ENCODE data around the gene MAP3K15. TPM values are rescaled to one million over a fixed set of nuclear protein-coding genes. Genes with fewer than 3 reads are reported as not detected.

MAP3K15 gene
- total and polyA plus RNA-seq, 2 experiments from 2014 or later, result not detected

- Histone ChIP-seq H3K4me3 (no peak overlapping the region), H2AFZ (no peak overlapping the region), H4K20me1 (ENCODE audit: insufficient read depth) (no peaks in the 10 kb centered on the region; the same call in 1 of the 2 replicates), H3K27me3 (replicated peaks; ENCODE audit: insufficient read depth) (no peaks in the 10 kb centered on the region), H3K4me2 (ENCODE audit: unreplicated experiment) (no peak overlapping the region), H3K9me2 (ENCODE audit: insufficient read depth) (no peaks in the 10 kb centered on the region), H3K79me2 (ENCODE audit: insufficient read depth) (peaks cover 51% of the 10 kb centered on the region), H3F3A (ENCODE audit: insufficient read depth) (peaks cover 13% of the 10 kb centered on the region; the same call in 1 of the 2 replicates), H3K27ac (peak overlapping the region; percentile 27), H3K9me3 (ENCODE audit: low read depth) (no peaks in the 10 kb centered on the region), H3K36me3 (ENCODE audit: low read depth) (no peaks in the 10 kb centered on the region), H3K4me1 (ENCODE audit: insufficient read depth) (peaks cover 15% of the 10 kb centered on the region), H3K9ac (no peak overlapping the region)
- in situ Hi-C loops (cut with MboI), result no loop called here
- WGBS, 2 experiments (ENCODE audit: low coverage in 1 of 2, low lambda C conversion rate in 2 of 2, missing lambda C conversion rate in 2 of 2), result 63 to 67% methylated on average over 3 of the region's 3 CpGs
- DNase-seq, result peak; percentile 60
- no peak for TF ChIP-seq EZH2phosphoT487 (IDR thresholded peaks at IDR 0.05; ENCODE audit: insufficient read depth, low read depth)
- TF ChIP-seq EZH2 (IDR thresholded peaks at IDR 0.05; ENCODE audit: insufficient read depth, poor library complexity, severe bottlenecking), result no peak
Observed at GRCh38 chrX:19347916-19348315, 167.4 kb downstream of the MAP3K15 start.

DNA sequence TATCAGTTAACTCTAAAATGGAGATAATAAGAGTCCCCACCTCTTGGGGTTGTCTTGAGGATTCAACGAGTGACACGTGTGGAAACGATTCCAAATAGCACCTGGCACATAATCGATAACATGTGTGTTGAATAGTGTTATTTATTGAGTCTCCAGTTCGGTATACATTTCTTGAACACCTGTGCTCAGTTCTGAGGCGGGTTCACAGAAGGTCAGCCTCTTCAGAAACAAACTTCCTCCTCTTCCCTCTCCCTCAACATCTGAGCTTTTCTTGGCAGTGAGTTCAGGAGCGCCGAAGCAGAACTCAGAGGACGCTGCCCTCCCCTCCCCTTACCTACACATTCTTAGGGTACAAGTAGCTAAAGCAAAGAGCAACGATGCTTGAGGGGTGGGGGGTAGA, 170.6 kb downstream of the MAP3K15 start:
- Histone ChIP-seq H2AFZ (no peak overlapping the region), H3K27me3 (replicated peaks; ENCODE audit: insufficient read depth) (no peaks in the 10 kb centered on the region), H3K9ac (peak overlapping the region; percentile 91), H3K9me2 (ENCODE audit: insufficient read depth) (no peaks in the 10 kb centered on the region), H3K4me1 (ENCODE audit: insufficient read depth) (peaks cover 16% of the 10 kb centered on the region), H3K9me3 (ENCODE audit: low read depth) (no peaks in the 10 kb centered on the region), H3K4me2 (ENCODE audit: unreplicated experiment) (peak overlapping the region; percentile 73), H3K79me2 (ENCODE audit: insufficient read depth) (peaks cover 51% of the 10 kb centered on the region), H3K36me3 (ENCODE audit: low read depth) (no peaks in the 10 kb centered on the region), H4K20me1 (ENCODE audit: insufficient read depth) (no peaks in the 10 kb centered on the region; the same call in 1 of the 2 replicates), H3K27ac (no peak overlapping the region), H3F3A (ENCODE audit: insufficient read depth) (peaks cover 13% of the 10 kb centered on the region; the same call in 1 of the 2 replicates), H3K4me3 (peak overlapping the region; percentile 83)
- DNase-seq, result no peak
- in situ Hi-C loops (cut with MboI), result no loop called here
- no peak for TF ChIP-seq EZH2 (IDR thresholded peaks at IDR 0.05; ENCODE audit: insufficient read depth, poor library complexity, severe bottlenecking)
- WGBS, 2 experiments (ENCODE audit: low coverage in 1 of 2, low lambda C conversion rate in 2 of 2, missing lambda C conversion rate in 2 of 2), result 3 to 8% methylated on average over 7 to 10 of the region's 10 CpGs

- Histone ChIP-seq H3F3A (ENCODE audit: insufficient read depth) (peaks cover 13% of the 10 kb centered on the region; the same call in 1 of the 2 replicates), H3K9me2 (ENCODE audit: insufficient read depth) (no peaks in the 10 kb centered on the region), H3K36me3 (ENCODE audit: low read depth) (no peaks in the 10 kb centered on the region), H3K27me3 (replicated peaks; ENCODE audit: insufficient read depth) (no peaks in the 10 kb centered on the region), H3K4me1 (ENCODE audit: insufficient read depth) (peaks cover 16% of the 10 kb centered on the region), H2AFZ (peak within 1 kb of the TSS; percentile 98), H3K9ac (peak within 1 kb of the TSS; percentile 91), H3K9me3 (ENCODE audit: low read depth) (no peaks in the 10 kb centered on the region), H3K4me2 (ENCODE audit: unreplicated experiment) (peak within 1 kb of the TSS; percentile 83), H4K20me1 (ENCODE audit: insufficient read depth) (no peaks in the 10 kb centered on the region; the same call in 1 of the 2 replicates), H3K27ac (peak within 1 kb of the TSS; percentile 81), H3K4me3 (peak within 1 kb of the TSS; percentile 83), H3K79me2 (ENCODE audit: insufficient read depth) (peaks cover 47% of the 10 kb centered on the region)
- DNase-seq, result peak; percentile 94
- TF ChIP-seq EZH2phosphoT487 (IDR thresholded peaks at IDR 0.05; ENCODE audit: insufficient read depth, low read depth) (no peak), EZH2 (IDR thresholded peaks at IDR 0.05; ENCODE audit: insufficient read depth, poor library complexity, severe bottlenecking) (no peak)
- in situ Hi-C loops (cut with MboI), result no loop called here
- WGBS, 2 experiments (ENCODE audit: low coverage in 1 of 2, low lambda C conversion rate in 2 of 2, missing lambda C conversion rate in 2 of 2), result 0 to 1% methylated on average over 7 to 15 of the region's 81 CpGs
Observed at GRCh38 chrX:19343535-19344408, 171.5 kb downstream of the MAP3K15 start, which contains the start of gene PDHA1. Gene PDHA1, plus strand, starts transcription at chrX:19343927. Its CDS starts 111 bp downstream, at chrX:19344038.

- TF ChIP-seq EZH2phosphoT487 (IDR thresholded peaks at IDR 0.05; ENCODE audit: insufficient read depth, low read depth), result no peak
- no peak for TF ChIP-seq EZH2 (IDR thresholded peaks at IDR 0.05; ENCODE audit: insufficient read depth, poor library complexity, severe bottlenecking)
- Histone ChIP-seq H3K4me1 (ENCODE audit: insufficient read depth) (peaks cover 10% of the 10 kb centered on the region), H3K27me3 (replicated peaks; ENCODE audit: insufficient read depth) (no peaks in the 10 kb centered on the region), H3K9me2 (ENCODE audit: insufficient read depth) (no peaks in the 10 kb centered on the region), H3K9ac (peak overlapping the region; percentile 91), H3K36me3 (ENCODE audit: low read depth) (no peaks in the 10 kb centered on the region), H2AFZ (peak overlapping the region; percentile 98), H3F3A (ENCODE audit: insufficient read depth) (peaks cover 9% of the 10 kb centered on the region; the same call in 1 of the 2 replicates), H3K79me2 (ENCODE audit: insufficient read depth) (peaks cover 42% of the 10 kb centered on the region), H4K20me1 (ENCODE audit: insufficient read depth) (no peaks in the 10 kb centered on the region; the same call in 1 of the 2 replicates), H3K9me3 (ENCODE audit: low read depth) (no peaks in the 10 kb centered on the region), H3K27ac (peak overlapping the region; percentile 81), H3K4me3 (peak overlapping the region; percentile 83), H3K4me2 (ENCODE audit: unreplicated experiment) (peak overlapping the region; percentile 83)
- DNase-seq, result no peak
- 28 to 30% methylated on average over 11 of the region's 11 CpGs for WGBS, 2 experiments (ENCODE audit: low coverage in 1 of 2, low lambda C conversion rate in 2 of 2, missing lambda C conversion rate in 2 of 2)
- in situ Hi-C loops (cut with MboI), result no loop called here
Observed at GRCh38 chrX:19343085-19343534, 172.2 kb downstream of the MAP3K15 start.

Data from GM23248 (cell line).